Tibial nerve (tissue), 4 donors: ENCODE results near the gene MYH11.

Experiments
- CTCF ChIP-seq, 5 experiments: fragments of 200-600 bp in 3 of 5; fragments of 450-650 bp in 2 of 5; sonication (generic) in 3 of 5; IDR thresholded peaks; one replicate each; pipeline ENCODE4 v1.5.1; 2016 to 2019; ENCODE audit warnings: antibody characterized with exemption in 5 of 5, mild to moderate bottlenecking in 3 of 5, moderate library complexity in 2 of 5
- EP300 ChIP-seq, 2 donors: sonication (generic); formaldehyde crosslinking; IDR thresholded peaks; one replicate each; pipeline ENCODE4 v1.6.1; 2017; ENCODE audit warnings: antibody characterized with exemption in 2 of 2, mild to moderate bottlenecking in 1 of 2
- POLR2A ChIP-seq, 2 donors: fragments of 450-650 bp; IDR thresholded peaks; one replicate each; pipeline ENCODE4 v1.6.1; 2017; ENCODE audit warnings: antibody characterized with exemption in 2 of 2, mild to moderate bottlenecking in 2 of 2, moderate library complexity in 2 of 2

GRCh38 chr16:15770512-15770911 is 86.3 kb downstream of the MYH11 start:
- no peak for TF ChIP-seq CTCF (IDR thresholded peaks at IDR 0.05)
- TF ChIP-seq EP300 (IDR thresholded peaks at IDR 0.05): no peak
- no peak for TF ChIP-seq POLR2A (IDR thresholded peaks at IDR 0.05)
